Endodermal cell (in vitro differentiated cells): ENCODE measurements around the gene ZBTB34. TPM values are rescaled to one million over a fixed set of nuclear protein-coding genes. Genes with fewer than 3 reads are reported as not detected.

ENCODE experiments used
- DNase-seq: peaks from one replicate; pipeline ENCODE4 v3.0.0-alpha.2; 2017
- H3K27ac ChIP-seq: 2 replicates; pipeline ENCODE4 v1.5.1; 2013; ENCODE audit warnings: mild to moderate bottlenecking, low read depth, low read length, moderate library complexity
- H3K27me3 ChIP-seq: 2 replicates; pipeline ENCODE4 v1.6.1; 2013; ENCODE audit warnings: mild to moderate bottlenecking, low read length, moderate library complexity; ENCODE audit not compliant: insufficient read depth, control insufficient read depth, poor library complexity, severe bottlenecking
- H3K36me3 ChIP-seq: 2 replicates; pipeline ENCODE4 v1.7.0; 2013; ENCODE audit warnings: mild to moderate bottlenecking, low read length, moderate library complexity; ENCODE audit not compliant: control insufficient read depth, insufficient read depth
- H3K4me1 ChIP-seq: one replicate; pipeline ENCODE4 v1.7.0; 2013; ENCODE audit warnings: low read length; ENCODE audit not compliant: control insufficient read depth, insufficient read depth
- H3K4me3 ChIP-seq: 2 replicates; pipeline ENCODE4 v1.5.1; 2013; ENCODE audit warnings: mild to moderate bottlenecking, low read length, moderate library complexity
- H3K9ac ChIP-seq: 2 replicates; pipeline ENCODE4 v1.6.1; 2013; ENCODE audit warnings: mild to moderate bottlenecking, low read length, moderate library complexity; ENCODE audit not compliant: poor library complexity, severe bottlenecking; ENCODE audit errors: extremely low read depth
- H3K9me3 ChIP-seq: 2 replicates; pipeline ENCODE4 v1.6.1; 2013; ENCODE audit warnings: mild to moderate bottlenecking, low read length, moderate library complexity; ENCODE audit not compliant: control insufficient read depth
- H3K27ac Mint-ChIP-seq: 2 replicates; pipeline ENCODE4 v1.8.0; 2020; ENCODE audit warnings: mixed read lengths
- H3K27me3 Mint-ChIP-seq: 2 replicates; pipeline ENCODE4 v1.8.0; 2021; ENCODE audit warnings: mild to moderate bottlenecking, mixed read lengths; ENCODE audit not compliant: insufficient read depth
- H3K36me3 Mint-ChIP-seq: 2 replicates; pipeline ENCODE4 v1.8.0; 2020; ENCODE audit warnings: low read depth, mixed read lengths
- H3K4me1 Mint-ChIP-seq: 2 replicates; pipeline ENCODE4 v1.8.0; 2020; ENCODE audit warnings: mixed read lengths
- H3K4me3 Mint-ChIP-seq: 2 replicates; pipeline ENCODE4 v1.8.0; 2020; ENCODE audit warnings: mild to moderate bottlenecking, moderate library complexity, mixed read lengths
- H3K9me3 Mint-ChIP-seq: 2 replicates; pipeline ENCODE4 v1.8.0; 2020; ENCODE audit warnings: mild to moderate bottlenecking, mixed read lengths
- CTCF ChIP-seq: fragments of 200-600 bp; sonication (generic); conservative IDR thresholded peaks from 2 replicates; pipeline ENCODE4 v1.5.0; 2021; ENCODE audit warnings: antibody characterized with exemption, mild to moderate bottlenecking
- WGBS, 2 experiments: methylation state at CpG; one replicate each; pipeline versions ENCODE4 v1.1.5 to v1.1.7; 2013; ENCODE audit warnings: missing lambda C conversion rate in 2 of 2, mixed read lengths in 1 of 2; ENCODE audit not compliant: insufficient coverage in 1 of 2, insufficient read length in 1 of 2; 5-methylcytosine and 5-hydroxymethylcytosine counted together
- total RNA-seq, 2 donors: library from RNA; stranded (reverse); fragmentation: NEBNext Ultra II Directional in 1 of 2; extraction: Animal tissue kit (Norgen Biotek cat#: 25700) in 1 of 2; gene quantifications; 2 replicates in 1 of 2; 3 replicates in 1 of 2; pipeline ENCODE4 v1.2.1, GENCODE V29; 2021

The ZBTB34 gene
- total RNA-seq, 2 donors from 2014 or later = 19.7 to 24.9 TPM

- peaks cover 11% of the 10 kb centered on the region for H3K4me1 Mint-ChIP-seq
- Histone ChIP-seq H3K36me3 (no peaks in the 10 kb centered on the region), H3K9me3 (no peaks in the 10 kb centered on the region), H3K4me3 (no peak overlapping the region), H3K27ac (no peak overlapping the region), H3K4me1 (no peaks in the 10 kb centered on the region), H3K27me3 (no peaks in the 10 kb centered on the region), H3K9ac (no peak overlapping the region)
- no peaks in the 10 kb centered on the region for H3K27me3 Mint-ChIP-seq
- H3K36me3 Mint-ChIP-seq = no peaks in the 10 kb centered on the region
- no peaks in the 10 kb centered on the region for H3K9me3 Mint-ChIP-seq
- TF ChIP-seq CTCF = peak; percentile 40
- peak; percentile 84 for DNase-seq
- H3K4me3 Mint-ChIP-seq = no peak overlapping the region
- 61 to 77% methylated on average over 8 to 11 of the region's 11 CpGs for WGBS, 2 experiments
- peak overlapping the region; percentile 50 for H3K27ac Mint-ChIP-seq
These were observed 72.5 kb downstream of the ZBTB34 start for GRCh38 chr9:126932871-126933321.

- Histone ChIP-seq H3K4me1 (no peaks in the 10 kb centered on the region), H3K27ac (no peak overlapping the region), H3K36me3 (no peaks in the 10 kb centered on the region), H3K27me3 (no peaks in the 10 kb centered on the region), H3K9me3 (no peaks in the 10 kb centered on the region), H3K9ac (no peak overlapping the region), H3K4me3 (no peak overlapping the region)
- Mint-ChIP-seq H3K4me3 (no peak overlapping the region), H3K4me1 (peaks cover 11% of the 10 kb centered on the region), H3K9me3 (no peaks in the 10 kb centered on the region), H3K27me3 (no peaks in the 10 kb centered on the region), H3K27ac (peak overlapping the region; percentile 50), H3K36me3 (no peaks in the 10 kb centered on the region)
- DNase-seq = no peak
- peak; percentile 42 for TF ChIP-seq CTCF
- 93 to 97% methylated on average over 5 to 11 of the region's 11 CpGs for WGBS, 2 experiments
These were observed 73.0 kb downstream of the ZBTB34 start for GRCh38 chr9:126933334-126933980.

- Mint-ChIP-seq H3K36me3 (no peaks in the 10 kb centered on the region), H3K9me3 (no peaks in the 10 kb centered on the region), H3K27me3 (no peaks in the 10 kb centered on the region), H3K4me1 (peaks cover 11% of the 10 kb centered on the region), H3K27ac (no peak overlapping the region), H3K4me3 (no peak overlapping the region)
- no peaks in the 10 kb centered on the region for H3K27me3 ChIP-seq
- peak overlapping the region; percentile 15 for H3K27ac ChIP-seq
- H3K4me3 ChIP-seq = no peak overlapping the region
- no peak for TF ChIP-seq CTCF
- no peak for DNase-seq
- no peaks in the 10 kb centered on the region for H3K9me3 ChIP-seq
- H3K9ac ChIP-seq = no peak overlapping the region
- no peaks in the 10 kb centered on the region for H3K36me3 ChIP-seq
- WGBS, 2 experiments = 93 to 97% methylated on average over 7 to 8 of the region's 8 CpGs
- no peaks in the 10 kb centered on the region for H3K4me1 ChIP-seq
These were observed 74.0 kb downstream of the ZBTB34 start for GRCh38 chr9:126934441-126934840.

Other genes starting within 250 kb of the ZBTB34 start
- gene LMX1B, start 246.7 kb upstream of the ZBTB34 start, total RNA-seq = 10 to 100 TPM; 11.1 to 11.4 TPM
- gene ZBTB43, start 55.6 kb upstream of the ZBTB34 start, total RNA-seq = 10 to 100 TPM; 17.4 to 24.2 TPM
- gene RALGPS1, start 54.1 kb downstream of the ZBTB34 start, total RNA-seq = 10 to 100 TPM; 23.3 to 25.0 TPM